HL-60/S4 treated with retinoic acid at 250 ng/mL for 4 days and 3 days (cell line): ENCODE data around the gene LRRFIP1.
"Not testable (repeated sequence)": the region's sequence is repeated elsewhere in the genome, so short reads cannot be mapped to it uniquely, and the experiment has no call there.

Source experiments
- in situ Hi-C: fragments of 300-500 bp; cut with MboI; formaldehyde crosslinking; loops from 2 replicates; pipeline ENCODE4 v1.7.0; 2022; ENCODE audit warnings: low sequenced_read_pairs

Gene LRRFIP1

DNA sequence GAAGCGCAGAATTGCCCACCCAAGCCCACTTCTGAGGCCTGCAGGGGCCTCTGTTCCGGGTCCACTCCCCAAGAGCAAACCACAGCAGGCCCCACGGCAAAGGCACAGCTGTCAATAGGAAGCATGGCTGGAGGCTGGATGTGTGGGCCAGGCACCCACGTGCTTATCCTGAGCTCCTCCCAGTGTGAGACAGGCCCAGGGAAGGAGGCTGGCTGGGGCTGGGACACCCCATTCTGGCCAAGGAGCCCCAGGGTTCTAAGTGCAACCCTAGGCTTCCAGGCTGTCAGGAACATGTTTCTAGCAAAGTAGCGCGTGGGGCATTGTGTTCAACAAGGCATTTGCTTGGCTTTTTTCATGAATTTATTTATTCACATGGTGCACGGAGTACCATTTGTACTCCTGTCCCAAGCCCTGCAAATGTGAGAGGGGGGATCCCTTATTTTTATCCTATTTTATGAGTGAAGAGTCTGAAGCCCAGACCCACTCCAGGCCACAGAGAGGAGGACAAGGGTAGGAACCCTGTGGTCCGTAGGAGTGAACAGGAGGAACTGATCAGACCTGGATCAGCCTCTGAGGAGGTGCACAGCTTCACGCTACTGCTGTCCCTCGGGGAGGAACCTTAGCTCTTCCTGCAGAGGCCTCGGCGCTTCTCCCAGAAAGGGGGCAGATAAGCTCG, 30.7 kb upstream of the LRRFIP1 start:
- in situ Hi-C loops = no loop called here

DNA sequence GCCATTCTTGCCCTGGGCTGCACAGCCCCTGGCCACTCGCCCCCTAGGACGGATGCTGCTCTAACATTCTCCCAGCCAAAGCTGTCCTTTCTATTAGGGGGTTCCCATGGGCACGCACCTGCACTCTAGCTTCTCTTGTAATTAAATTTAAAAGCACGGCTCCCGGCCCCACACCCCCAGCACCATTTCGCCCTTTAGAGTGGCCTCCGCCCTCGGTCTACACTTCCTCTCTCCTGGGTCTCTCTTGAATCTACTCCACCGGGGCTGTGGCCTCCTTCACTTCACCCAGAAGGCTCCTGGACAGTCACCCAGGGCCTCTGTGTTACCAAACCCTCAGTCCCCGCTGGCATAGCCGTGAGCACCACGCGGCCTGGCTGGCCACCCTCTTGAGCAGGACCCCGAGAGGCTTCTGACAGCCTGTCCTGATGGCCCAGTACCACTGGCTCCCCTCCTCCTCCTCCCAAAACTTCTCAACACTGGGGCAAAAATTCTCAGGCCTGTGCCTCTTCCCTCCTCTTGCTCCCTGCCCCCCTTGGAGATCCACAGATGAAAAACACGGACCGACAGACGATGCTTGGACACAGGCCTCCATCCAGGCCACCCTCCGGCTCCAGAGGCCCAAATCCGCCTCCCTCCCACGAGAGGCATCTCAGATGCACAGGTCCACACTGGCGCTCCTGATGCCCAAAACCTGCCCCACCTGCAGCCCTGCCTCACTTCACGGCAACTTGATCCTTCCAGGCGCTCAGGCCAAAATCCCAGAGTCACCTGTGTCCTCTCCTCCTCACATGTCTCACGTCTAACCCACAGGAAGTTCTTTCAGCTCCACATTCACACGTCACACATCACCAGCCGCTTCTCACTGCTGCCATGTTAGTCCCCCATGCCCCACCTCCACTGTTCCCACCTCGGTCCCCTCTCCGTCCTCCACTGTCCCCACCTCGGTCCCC, 29.9 kb upstream of the LRRFIP1 start:
- in situ Hi-C loops = no loop called here

- in situ Hi-C loops = no loop called here
These were observed 28.7 kb upstream of the LRRFIP1 start for GRCh38 chr2:237598468-237599208.

GRCh38 chr2:237599465-237600110, 27.8 kb upstream of the LRRFIP1 start:
- in situ Hi-C loops = no loop called here

- in situ Hi-C loops = no loop called here
These were observed 27.1 kb upstream of the LRRFIP1 start for GRCh38 chr2:237600205-237600846.

DNA sequence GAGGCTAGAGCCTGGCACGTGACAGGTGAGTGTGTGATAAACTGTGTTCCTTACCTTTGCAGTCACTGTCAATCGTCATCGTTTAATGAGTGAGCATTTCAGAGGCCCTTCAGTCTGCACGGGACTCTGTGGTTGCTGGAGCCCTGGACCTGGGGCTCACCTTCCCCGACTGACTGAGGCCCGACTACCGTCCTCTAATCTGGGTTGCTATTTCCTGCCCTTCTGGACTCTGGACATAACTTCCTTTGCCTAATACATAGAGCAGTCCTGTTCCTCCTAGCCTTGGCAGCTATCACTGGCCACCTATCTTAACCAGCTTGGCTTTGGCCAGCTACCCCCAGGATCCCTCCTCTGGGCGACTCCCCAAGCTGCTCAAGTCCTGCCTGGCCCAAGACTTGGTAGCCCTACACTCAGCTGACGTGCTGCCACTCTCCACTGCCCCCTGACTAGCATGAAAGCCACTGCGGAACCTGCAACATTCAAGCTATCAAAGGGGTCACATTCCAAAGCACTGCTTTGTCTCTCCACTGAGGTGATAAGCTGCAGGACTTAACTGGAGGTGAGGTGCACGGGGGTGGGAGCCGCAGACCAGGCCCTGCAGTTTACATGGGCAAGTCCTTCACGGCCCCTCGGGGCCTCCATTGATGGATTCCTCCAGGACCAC, 25.8 kb upstream of the LRRFIP1 start:
- in situ Hi-C loops = no loop called here

GRCh38 chr2:237602409-237602808, 25.0 kb upstream of the LRRFIP1 start:
- in situ Hi-C loops = no loop called here

- in situ Hi-C loops = no loop called here
These were observed 24.2 kb upstream of the LRRFIP1 start for GRCh38 chr2:237603049-237603717.

DNA sequence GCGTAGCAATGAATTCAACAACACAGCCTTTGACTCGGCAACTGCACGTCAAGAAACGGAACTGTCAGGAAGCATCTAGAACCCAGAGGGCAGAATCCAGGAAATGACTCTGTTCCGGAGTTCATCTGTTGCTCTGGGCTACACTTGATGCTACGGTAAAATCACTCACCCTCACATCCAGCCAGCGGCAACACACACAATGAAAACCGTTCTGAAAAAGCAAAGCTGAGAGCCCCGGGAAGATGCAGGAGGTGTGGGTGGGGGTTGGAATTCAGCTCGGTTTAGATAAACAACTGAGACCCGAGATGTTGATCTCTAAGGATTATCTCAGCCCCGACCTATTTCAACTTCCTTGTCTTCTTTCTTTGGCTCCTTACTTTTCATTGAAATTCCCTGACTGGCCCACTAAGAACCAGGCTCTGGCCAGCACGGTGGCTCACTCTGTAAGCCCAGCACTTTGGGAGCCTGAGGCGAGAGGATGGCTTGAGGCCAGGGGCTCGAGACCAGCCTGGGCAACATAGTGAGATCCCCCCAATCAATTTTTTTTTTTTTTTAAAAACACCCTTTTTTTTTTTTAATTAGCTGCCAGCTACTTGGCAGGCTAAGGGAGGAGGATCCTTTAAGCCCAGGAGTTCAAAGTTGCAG, 23.5 kb upstream of the LRRFIP1 start:
- in situ Hi-C loops = no loop called here

- in situ Hi-C loops = no loop called here
These were observed 23.0 kb upstream of the LRRFIP1 start for GRCh38 chr2:237604391-237604790.

DNA sequence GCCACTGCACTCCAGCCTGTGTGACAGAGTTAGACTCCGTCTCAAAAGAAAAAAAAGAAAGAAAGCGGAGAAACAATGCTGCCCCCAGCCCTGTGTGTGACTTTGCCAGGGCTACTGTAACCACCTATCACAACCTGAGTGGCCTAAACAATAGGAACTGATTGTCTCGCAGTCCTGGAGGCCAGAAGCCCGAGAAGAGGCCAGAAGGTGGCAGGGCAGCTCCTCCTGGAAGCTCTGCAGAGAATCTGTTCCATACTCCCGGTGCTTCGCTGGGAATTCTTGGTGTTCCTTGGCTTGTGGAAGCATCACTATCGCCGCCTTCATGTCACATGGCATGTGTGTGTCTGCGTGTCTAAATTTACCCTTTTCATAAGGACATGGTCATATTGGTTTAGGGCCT, 22.4 kb upstream of the LRRFIP1 start:
- in situ Hi-C loops = no loop called here

DNA sequence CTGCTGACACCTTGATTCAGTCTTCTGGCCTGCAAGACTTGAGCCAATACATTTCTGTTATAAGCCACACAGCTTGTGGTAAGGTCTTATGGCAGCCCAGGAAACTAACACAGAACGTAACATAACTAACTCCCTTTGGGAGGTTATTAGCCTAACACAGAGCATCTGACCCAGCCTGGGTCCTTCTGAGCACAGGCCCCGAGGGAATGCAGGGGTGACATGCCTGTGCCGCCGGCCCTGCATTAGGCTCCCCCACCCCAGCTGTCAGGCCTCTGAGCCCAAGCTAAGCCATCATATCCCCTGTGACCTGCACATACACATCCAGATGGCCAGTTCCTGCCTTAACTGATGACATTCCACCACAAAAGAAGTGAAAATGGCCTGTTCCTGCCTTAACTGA, 20.9 kb upstream of the LRRFIP1 start:
- in situ Hi-C loops = not testable (repeated sequence)

DNA sequence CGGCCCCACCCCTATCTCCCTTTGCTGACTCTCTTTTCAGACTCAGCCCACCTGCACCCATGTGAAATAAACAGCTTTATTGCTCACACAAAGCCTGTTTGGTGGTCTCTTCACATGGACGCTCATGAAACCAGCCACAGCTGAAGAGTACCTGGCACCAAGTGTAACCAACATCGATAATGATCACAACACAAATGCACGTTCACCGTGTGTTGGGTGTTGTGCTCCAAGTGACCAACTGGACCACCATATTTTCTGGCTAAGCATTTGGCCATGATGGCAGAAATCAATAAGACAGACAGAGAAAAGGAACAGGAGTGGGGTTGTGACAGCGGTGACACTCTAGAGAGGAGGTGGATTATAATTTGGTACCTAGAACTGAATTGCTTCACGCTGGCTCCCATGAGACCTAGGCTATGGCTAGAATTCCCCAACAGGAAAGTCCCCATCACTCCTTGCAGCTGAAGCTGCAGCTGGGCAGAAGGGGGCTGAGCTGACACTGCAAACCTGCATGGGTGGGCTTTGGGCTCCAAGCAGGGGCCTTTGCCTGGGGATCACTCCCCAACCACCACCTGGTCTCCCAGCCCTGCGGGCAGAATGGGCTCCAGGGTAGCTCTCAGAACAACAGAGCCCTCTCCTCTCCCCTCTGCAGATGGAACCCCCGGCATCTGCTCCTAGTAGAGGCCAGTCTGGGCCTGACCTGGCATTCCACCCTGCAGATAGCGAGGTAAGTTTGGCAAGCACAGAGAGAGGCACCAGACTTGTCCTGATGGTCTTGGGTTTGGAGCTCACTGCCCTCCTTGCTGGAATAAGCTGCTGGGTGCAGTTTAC, 14.6 kb upstream of the LRRFIP1 start:
- in situ Hi-C loops = no loop called here

DNA sequence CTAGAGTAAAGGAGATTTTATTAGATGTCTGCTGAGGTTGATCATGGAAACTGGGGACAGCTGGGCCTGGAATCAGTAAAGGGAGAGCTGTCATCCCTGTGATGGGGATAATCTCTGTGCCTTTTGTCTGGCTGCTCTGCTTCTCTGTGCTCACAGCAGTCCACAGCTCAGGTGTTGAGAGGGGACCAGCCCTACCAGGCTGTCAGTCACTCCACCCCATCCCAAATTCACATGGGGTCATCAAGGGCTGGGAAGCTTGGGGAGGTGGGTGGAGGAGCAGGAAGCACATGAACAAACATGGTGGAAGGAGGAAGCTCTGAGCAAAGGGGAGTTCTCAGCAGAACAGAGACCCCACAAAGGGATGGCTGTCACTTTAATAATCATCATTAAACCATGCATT, 13.7 kb upstream of the LRRFIP1 start:
- in situ Hi-C loops = no loop called here

DNA sequence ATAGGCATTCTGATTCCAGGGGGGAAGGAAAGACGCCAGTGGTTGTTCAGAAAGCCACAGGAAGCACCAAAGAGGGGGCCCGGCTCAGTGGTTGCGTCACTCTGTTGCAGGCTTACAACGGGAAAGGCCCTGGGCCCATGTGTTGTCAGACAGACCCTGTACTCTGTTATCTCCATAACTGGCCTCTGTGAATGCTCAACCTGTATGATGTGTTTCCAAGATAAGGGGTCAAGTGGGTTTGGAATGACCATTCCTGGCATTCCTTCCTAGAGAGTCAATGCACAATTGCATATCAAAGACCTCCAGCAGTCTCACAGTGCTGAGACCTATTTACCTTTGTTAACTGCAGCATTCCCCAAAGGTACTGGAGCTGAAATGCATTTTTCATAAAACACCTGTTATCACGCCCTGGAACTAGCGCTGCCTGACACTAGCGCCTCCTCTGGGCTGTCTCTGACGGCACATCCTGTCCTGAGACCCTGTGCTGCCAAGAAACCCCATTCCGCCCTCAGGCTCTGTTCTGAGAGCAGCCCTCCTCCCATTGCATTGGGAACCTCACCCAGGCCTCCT, 13.2 kb upstream of the LRRFIP1 start:
- in situ Hi-C loops = no loop called here

DNA sequence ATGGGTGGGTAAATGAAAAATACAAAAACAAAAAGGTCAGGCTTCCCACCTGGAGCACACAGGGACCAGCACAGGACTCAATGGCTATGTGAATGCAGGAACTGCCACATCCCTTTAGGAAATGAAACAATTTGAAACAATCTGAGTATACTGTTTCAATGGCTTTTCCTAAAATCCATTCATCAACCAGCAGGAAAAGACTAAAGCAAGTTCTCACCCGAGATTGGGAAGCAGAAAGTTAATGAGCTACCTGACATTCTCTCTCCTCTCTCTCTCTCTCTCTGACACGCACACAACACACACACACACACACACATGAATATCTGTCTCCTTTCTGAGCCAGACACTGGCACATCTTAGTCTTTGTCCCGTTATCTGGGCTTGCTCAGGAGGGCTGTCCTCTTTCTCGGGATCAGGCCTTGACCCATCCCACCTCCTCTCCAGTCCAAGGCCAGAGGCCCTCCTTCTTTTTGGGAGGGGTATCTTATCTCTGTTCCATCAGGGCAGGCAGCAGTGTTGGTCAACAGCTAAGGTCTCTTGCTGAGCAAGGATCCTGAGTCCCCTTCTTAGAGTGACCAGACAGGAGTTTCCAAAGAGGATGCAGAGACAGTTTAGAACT, 11.6 kb upstream of the LRRFIP1 start:
- in situ Hi-C loops = no loop called here

- in situ Hi-C loops = no loop called here
These were observed 11.0 kb upstream of the LRRFIP1 start for GRCh38 chr2:237616373-237616733.
